Esophagus muscularis mucosa (tissue), 4 donors: ENCODE measurements around the gene PCCB.

ENCODE experiments used
- CTCF ChIP-seq, 3 experiments: fragments of 200-600 bp in 2 of 3; fragments of 450-650 bp in 1 of 3; sonication (generic) in 2 of 3; IDR thresholded peaks; one replicate each; pipeline ENCODE4 v1.5.1; 2017 to 2019; ENCODE audit warnings: antibody characterized with exemption in 3 of 3, mild to moderate bottlenecking in 2 of 3, moderate library complexity in 1 of 3
- EP300 ChIP-seq: sonication (generic); formaldehyde crosslinking; IDR thresholded peaks from one replicate; pipeline ENCODE4 v1.6.1; 2017; ENCODE audit warnings: antibody characterized with exemption
- POLR2A ChIP-seq: fragments of 450-650 bp; IDR thresholded peaks from one replicate; pipeline ENCODE4 v1.6.1; 2017; ENCODE audit warnings: antibody characterized with exemption, moderate library complexity, mild to moderate bottlenecking, low read depth

- TF ChIP-seq CTCF (IDR thresholded peaks at IDR 0.05) (no peak), EP300 (no peak), POLR2A (no peak)
These were observed 20.0 kb downstream of the PCCB start for GRCh38 chr3:136270179-136270578.
